Left kidney (tissue), 2 donors: ENCODE data around the gene GPR141. TPM values are rescaled to one million over a fixed set of nuclear protein-coding genes. Genes with fewer than 3 reads are reported as not detected.
"Not testable (repeated sequence)": the region's sequence is repeated elsewhere in the genome, so short reads cannot be mapped to it uniquely, and the experiment has no call there.

Experiments used
- DNase-seq: peaks from one replicate; pipeline ENCODE4 v3.0.0-alpha.2; 2013
- polyA plus RNA-seq: library from polyadenylated mRNA; unstranded; fragments of 120-200 nt; gene quantifications from one replicate; pipeline ENCODE4 v1.2.1, GENCODE V29; 2013; ENCODE audit not compliant: insufficient read length

GPR141 gene
- polyA plus RNA-seq, 1 donor: not detected

DNA sequence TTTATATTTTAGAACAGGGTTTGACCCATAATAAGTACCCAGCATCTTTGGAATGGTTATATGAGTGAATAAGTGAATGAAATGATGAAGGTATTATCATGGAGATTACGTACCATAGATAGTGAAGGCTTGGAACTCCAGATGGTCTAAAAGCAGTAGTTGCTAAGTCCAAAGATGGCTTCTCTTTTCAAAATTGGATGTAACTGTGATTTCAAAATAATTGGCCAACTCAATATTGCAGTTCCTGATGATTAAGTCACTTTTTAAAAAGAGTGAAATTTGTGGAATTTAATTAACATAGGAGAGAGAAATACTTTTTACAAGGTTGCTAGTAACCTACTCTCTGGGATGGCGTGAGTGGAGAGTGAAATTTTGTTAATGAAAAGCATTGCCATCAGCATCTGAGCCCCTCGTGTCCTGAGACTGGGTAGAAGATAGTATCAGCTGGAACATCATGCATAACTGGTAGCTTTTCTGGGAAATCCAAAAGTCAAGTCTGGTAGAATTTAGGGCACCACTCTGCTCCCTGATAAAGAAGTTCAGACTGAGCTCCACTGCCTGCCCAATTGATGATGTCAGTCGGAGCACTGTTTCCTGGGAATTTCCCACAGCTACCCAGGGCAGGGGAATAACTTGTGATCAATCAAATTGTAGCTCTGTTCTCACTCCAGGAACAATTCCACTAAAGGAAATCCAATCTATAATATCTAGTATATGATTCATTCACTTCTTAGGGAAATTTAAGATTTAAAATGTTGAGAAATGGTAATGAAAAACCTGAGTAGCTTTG lies 3.2 kb downstream of the GPR141 start:
- no peak for DNase-seq

DNA sequence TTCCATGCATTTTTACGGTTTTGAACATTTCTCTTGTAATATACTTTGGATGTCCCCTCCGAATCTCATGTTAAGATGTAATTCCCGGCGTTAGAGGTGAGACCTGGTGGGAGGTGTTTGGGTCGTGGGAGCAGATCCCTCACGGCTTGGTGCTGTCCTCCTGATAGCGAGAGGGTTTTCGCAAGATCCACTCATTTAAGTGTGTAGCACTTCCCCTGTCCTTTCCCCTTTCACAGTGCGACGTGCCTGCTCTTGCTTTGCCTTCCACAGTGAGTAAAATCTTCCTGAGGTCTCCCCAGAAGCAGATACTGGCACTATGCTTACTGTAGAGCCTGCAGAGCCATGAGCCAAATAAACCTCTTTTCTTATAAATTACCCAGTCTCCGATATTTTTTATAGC lies 6.6 kb downstream of the GPR141 start:
- no peak for DNase-seq

DNA sequence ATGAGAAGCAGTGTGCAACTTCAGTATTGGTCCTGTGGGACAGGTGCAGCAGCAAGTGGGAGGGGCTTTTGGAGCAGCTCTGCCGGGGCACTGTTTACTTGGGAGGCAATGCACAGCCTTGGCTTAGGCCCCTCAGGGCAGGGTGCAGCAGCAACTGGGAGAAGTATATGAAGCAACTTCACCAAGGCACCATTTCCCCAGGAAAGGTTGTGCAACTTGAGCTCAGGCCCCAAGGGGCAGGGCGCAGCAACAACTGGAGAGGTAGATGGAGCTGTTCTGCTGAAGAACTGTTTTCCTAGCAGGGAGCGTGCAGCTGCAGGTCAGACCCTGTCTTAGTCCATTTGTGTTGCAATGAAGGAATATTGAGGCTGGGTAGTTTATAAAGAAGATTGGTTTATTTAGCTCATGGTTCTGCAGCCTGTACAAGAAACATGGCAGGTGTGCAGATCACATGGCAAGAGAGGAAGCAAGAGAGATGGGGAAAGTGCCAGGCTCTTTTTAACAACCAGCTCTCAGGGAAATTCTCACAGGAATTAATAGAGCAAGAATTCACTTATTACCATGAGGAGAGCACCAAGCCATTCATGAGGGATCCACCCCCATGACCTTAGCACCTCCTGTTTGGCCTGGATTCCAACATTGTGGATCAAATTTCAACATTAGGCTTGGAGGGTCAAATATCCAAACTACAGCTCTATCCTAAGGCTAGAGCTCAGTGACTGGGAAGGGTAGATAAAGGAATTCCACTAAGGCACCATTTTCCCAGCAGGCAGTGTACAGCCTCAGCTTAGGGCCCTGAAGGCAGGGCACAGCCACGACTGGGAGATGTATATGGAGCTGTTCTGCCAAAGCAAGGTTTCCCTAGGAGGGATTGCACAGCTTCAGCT lies 10.9 kb downstream of the GPR141 start:
- DNase-seq: no peak

DNA sequence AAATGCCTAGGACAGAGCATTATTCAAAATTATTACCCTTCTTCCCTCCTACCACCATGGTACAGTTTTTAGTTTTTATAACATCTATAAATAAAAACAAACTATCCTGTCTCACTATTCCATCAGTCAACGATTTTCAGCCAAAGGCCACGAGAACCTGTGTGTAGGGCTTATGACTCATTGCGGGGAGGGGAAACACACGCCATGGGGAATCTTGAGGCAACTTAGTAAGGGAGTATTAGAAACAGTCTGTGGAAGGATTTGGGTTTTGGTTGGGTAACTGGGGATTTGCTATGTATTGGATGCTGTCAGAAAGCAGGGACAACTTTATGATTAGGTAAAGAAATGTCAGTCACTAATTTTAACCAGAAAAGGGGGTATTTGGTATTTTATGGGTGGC lies 14.7 kb downstream of the GPR141 start:
- no peak for DNase-seq

DNA sequence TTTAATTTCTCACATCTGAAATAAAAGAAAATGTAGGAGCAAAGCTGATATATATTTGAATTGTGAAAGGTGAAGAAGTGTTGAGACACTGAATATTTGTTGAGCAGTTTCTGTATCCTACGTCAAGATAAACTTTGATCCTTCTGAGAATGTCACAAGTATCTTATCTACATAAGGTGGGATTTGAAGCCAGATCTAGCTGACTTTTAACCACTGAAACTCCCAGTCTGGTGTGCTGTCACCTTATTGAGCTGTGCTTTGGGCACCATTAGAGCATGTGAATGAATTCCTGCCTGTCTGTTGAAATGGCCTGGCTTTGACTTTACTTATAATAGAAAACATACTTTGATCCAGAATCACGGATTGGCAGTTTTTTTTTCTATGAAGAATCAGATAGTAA lies 15.2 kb downstream of the GPR141 start:
- DNase-seq: no peak

DNA sequence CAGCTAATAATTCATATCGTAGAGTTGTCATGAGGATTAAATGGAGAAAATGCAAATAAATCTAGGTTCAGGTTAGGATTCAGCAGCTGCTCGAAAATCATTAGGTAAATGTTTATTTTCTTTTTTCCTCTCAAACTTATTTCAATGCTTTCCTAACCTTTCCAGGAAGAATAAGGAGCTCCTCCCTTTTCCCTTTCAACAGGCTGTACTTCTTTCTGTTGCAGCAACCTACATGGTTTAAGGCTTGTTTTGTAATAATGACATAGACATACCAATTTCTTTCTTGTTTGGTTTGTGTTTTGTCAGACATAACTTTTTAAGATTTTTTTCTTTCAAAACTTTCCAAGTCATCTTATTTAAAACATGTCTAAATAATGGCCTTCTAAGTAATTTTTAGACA lies 18.2 kb downstream of the GPR141 start:
- no peak for DNase-seq

DNA sequence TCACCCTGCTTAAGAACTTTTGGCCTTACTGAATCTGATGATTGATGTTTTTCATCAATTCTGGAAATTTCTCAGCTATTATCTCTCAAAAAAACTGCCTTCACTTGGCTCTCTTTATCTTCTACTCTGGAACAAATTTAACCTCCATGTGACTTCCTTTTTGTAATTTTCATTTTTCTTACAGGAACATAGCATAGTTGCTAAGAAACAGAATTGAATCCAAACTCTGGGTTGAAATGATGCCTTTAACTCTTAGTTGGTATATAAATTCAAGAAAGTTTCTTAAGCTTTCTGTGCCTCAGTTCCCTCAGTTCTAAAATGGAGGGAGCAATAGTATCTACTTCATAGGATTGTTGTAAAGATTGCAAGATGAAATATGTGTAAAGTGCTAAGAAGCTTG lies 19.8 kb downstream of the GPR141 start:
- no peak for DNase-seq

DNA sequence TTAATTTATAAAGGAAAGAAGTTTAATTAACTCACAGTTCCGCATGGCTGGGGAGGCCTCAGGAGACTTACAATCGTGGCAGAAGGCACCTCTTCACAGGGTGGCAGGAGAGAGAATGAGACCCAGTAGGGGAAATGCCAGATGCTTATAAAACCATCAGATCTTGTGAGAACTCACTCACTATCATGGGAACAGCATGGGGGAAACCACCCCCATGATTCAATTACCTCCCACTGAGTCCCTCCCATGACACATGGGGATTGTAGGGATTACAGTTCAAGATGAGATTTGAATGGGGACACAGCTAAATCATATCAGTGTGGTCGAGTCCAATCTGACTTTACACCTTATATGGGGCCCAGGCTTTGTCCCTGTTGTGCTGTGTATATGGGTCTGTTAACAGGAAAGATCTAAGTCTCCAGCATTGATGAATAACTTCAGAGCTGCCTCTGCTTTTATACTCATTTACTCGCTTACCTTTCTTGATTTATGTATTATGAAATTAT lies 20.8 kb downstream of the GPR141 start:
- not testable (repeated sequence) for DNase-seq

DNA sequence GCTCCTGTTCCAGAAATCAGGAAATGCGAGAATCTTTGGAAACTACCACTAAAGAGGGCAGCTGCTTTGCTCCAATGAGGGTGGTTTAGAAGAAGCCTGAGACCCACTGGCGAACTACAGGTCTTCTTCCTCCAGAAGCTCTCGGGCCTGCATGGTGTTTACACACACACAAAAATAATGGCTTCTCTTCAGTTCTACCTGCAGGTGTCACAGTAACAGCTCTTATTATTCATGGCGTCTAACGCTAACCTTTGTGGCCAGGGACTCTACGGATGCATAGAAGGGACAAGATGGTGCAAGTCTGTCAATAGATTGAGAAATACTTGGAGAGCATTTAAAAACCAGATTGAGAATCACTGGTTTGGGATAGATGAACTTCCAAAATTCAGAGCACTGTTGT lies 22.4 kb downstream of the GPR141 start:
- DNase-seq: no peak

DNA sequence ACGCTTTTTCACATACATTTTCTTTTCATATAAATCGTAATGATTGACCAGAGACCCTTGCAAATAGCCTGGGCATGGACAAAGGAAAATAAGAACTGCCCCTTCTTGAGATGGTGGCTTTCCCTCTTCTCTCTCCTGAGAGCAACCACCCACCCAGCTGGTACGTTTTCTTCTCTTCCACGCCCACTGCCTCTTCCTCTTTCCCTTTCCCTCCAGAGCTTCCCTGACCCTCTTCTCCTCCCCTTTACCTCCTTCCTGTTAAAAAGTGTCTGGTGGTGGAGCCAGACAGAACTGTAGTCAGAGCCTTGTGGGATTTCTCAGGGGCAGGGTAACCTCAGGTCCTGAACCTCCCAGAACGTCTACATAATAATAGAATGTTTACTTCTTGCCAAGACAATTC lies 23.2 kb downstream of the GPR141 start:
- DNase-seq: no peak

DNA sequence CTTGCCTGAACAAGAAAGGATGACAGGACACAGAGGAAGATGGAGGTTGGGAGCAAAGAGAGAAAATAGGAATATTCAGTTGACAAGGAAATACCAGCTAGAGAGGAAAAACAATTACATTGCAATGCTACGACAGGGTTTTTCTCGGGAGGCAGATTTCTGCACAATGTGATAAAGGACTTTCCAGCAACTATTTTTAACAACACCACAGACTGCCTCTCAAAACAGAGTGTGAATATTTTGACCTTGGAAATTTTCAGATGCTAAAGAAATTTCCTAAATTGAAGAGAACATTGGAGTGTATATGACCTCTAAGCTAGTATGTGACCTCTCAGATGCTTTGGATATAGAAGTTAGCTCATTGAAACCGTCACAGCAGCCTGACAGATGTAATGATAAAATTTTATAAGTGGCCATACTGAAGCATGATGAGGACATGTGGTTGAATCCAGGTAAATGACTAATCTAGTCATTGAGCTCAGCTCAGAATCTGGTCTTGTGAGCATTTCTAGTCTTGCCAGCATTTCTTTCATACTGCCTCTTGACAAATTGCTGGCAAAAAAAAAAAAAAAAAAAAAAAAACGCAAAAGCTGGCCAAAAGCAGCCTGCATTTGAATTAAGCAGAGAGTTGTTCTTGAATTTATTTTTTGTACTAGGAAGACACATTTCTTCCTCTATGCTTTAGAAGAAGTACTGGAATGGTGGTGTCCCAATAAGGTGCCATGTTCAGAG lies 24.4 kb downstream of the GPR141 start:
- DNase-seq: no peak

DNA sequence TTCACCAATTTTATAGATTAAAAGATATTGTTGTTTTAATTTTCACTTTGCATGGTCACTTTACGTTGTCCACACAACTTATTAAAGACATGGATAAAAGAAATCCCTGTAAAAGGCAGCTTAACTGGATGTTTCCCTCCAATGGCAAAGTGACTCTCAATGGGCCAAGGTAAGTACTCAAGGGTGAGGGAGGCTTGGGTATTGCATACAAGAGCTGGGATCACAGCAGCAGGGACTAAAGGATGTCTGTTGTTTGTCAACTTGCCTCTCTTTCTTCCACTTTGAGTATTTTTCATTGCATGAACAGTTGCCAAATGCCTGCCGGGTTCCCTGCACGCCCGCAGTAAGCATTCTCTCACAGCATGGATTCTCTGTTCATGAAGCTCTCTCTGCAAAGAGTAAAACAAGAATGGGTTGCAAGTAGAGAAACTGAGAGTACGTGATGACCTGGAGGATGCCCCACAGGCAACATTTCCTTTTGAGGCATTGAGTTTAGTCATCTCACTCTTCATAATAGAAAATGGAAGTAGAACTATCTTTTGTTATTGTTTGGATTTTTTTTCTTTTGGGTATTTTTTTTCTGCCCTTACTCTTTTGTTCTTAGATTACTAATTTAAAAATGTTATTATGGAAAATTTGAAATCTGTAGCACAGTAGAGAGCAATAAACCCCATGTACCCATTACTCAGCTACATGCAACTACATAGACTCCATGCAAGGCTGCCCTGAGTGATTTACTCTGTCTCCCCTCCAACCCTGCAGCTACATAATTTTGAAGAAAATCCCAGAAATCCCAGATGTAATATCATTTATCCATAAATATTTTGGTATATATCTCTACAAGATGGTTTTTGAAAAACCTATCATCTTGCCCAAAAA lies 26.3 kb downstream of the GPR141 start:
- DNase-seq: no peak

DNA sequence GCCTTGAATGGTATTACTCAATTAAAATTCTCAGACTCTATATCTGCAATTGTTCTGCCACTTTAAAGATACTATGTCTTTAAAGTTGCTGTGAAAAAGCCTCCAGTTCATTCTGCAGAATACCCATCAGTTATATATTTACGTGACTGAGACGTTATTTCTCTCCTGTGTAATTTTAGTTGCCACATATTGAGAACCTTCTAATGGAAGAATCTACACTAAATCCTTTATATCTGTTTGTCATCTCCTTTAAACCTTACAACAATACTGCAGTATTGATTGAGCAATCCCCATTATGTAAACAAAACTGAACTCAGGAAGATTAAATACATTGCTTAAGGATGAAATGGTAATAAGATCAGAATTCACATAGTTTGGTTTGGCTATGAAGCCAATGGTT lies 30.0 kb downstream of the GPR141 start:
- DNase-seq: no peak

DNA sequence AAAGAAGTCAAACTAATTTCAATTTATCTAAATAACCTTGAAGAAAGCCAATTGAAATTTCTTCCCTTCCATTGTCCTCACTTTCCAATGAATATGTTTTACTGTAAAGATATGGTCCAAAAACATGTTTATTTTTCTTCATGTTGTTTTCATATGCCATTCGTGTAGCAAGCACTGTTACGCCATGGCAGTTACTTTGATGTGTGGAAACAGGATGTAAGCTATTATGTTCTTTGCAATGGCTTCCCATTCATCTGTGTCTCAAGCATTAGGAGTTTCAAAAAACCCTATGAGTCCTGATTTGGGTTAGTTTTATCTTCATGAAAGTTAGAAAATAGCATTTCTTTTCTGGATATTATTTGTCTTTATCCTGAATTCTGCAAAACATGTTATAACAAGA lies 31.0 kb downstream of the GPR141 start:
- no peak for DNase-seq

DNA sequence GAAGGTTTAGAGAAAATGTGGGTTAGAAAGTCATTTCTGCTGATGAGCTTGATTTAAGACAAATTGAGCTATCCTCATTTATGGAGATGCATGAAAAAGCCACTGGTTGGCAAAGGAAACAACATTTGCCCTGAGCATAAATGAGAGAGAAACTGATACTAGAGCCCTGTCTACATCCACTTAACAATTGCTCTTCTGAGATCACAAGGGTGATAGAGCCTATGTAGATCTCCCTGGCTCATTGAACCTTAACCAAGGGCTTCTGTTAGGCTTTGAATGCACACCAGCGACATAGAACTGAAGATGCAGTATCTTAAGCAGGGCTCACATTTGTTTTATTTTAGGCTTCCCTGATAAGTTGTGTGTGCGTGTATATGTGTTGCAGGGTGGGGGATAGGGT lies 35.0 kb downstream of the GPR141 start:
- no peak for DNase-seq

DNA sequence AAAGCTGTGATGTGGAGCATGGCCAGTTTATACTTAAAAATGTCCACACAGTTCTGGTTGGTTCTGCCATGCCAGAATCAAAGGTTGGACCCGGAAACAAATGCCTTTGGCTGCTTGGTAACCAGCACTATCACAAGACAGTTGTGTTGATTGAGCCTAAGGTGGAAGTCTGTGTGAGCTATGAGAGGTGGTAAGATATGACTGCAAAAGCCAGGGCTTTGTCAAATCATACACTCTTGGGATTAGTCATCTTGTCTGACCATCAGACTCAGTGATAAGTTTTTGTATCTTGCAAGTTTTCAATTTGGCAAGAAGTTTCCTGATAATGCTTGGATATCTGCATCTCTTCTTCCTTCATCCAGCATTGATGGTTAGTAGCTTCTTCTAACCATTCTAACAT lies 35.5 kb downstream of the GPR141 start:
- DNase-seq: no peak

DNA sequence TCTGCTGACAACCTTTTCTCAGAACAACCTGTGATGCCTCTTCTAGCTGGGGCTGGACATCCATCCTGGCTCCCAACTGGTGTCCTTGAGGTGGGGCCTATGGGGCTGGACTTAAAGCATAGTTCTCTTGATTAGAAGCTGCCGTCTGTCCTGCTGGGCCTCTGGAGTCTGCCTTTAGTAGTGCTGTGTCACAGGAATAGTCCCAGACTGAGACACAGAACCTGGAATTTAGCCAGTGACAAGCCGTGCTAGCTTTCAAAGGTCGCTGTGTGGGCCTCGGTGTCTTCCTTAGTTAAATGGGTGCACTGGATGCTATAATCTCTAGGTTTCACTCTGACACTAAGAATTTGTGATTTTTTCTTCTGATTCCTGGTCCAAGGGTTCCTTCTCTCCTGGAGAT lies 41.2 kb downstream of the GPR141 start:
- DNase-seq: no peak

DNA sequence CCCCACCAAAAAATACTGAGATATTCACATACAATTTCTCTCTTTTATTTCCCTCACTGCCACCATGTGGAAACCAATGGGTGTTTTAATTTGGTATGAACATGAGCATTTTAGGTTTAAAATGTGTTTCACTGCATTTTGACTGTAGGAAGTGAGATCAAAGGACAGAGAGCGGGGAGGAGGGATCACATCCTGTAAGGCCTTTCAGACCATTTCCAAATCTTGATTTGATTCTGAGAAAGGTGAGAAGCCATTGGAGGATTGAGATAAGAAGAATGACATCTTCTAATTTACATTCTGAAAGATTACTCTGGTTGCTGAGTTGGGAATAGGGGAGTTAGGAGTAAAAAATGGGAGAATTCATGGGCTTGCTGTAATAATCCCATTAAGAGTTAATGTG lies 42.5 kb downstream of the GPR141 start:
- DNase-seq: no peak

DNA sequence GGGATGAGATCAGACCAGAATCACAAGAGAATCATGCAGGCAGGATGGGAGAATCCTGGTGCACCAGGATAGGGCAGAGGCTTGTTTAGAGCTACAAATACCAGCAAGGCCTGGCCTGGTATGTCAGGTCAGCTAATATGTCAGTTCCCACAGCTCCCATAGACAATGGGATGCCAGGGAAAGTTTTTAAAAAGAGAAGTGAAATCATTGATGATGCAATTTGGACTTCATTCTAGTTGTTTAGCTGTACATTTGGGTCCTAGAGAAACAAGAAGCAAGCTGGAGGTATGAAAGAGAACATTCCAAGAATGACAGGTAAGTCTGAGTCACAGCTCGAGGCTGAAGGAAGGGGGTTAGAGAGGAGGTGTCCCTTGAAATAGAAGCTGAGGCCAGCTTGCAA lies 45.2 kb downstream of the GPR141 start:
- DNase-seq: no peak

DNA sequence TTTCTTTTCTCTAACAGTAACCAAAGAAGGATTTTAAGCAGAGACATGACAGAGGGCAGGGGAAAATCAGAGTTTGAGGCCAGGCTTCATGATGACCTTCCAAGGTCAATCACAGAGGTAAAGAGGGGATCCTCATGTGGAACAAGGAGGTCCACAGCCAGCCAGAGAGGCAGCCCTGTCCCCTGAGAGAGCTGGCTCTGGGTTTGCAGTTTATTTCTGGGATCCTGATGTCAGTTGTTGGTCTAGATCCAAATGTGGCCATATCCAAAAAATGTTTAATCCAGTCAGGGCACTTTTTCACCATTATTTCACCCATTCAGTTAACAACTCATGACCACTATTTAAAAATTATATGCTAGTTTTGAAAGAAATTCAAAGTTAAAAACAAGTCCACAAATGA lies 45.6 kb downstream of the GPR141 start:
- DNase-seq: no peak

DNA sequence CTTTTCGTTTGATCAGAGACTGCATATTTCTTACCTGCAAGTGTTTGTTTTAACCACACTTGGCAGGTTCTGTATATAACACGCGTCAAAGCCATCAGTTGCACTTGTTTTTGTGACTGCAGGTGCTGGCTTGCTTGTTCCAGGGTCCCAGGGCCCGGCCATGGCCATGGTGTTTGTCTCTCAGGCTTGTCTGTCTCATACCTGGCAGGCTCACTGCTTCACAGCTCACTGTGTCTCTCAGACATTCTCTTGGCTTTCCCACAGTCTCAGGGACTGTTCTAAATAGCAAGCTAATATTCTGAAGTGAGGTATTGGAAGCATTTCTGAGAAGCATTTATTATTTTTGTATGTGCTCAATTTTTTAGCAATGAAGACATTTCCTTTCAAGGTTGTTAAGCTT lies 46.9 kb downstream of the GPR141 start:
- no peak for DNase-seq

DNA sequence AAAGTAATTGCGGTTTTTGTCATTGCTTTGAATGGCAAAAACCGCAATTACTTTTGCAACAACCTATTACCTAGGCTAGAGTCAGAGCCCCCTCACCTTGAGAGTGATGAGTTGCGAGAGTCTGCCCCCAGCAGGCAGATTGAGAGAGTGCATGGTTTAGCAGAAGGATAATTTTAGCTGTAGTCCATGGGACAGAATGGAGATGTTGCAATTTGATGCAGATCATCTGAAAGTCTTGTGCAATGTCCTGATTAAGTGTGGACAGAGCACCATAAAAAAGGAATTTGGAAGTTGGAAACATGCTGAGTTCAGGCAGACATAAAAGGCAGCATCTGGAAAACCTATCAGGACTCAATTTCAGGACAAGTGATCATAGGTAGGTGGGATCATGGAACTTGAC lies 48.7 kb downstream of the GPR141 start:
- DNase-seq: peak; percentile 26
